ENCODE measurements around the gene HLA-DQB2. TPM values are rescaled to one million over a fixed set of nuclear protein-coding genes. Genes with fewer than 3 reads are reported as not detected.
A peak's percentile ranks its signal among the peaks of the same experiment; 100 is the strongest.

HLA-DQB2 gene
- total RNA-seq, 2 donors from 2014 or later, result 1.5 TPM; not detected in 1

DNA sequence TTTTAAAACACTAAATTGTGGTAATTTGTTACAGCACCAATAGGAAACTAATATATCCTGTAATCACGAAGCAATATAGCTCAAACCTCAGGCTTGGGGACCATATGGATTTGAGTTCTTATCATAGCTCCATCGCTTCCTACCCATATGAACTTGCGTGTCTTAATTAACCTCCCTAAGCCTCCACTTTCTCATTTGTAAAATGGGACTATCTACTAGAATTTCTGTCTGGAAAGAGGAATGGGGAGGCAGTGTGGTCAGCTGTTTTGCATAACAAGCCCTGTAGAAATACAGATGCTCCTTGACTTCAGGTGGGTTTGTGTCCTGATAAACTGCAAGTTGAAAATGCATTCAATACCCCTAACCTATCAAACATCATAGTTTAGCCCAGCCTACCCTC, 36.4 kb upstream of the HLA-DQB2 start:
- no peaks in the 10 kb centered on the region for H3K36me3 ChIP-seq
- H3K27me3 ChIP-seq (replicated peaks; ENCODE audit: insufficient read depth), result no peaks in the 10 kb centered on the region
- WGBS, result 80% methylated on average over 3 of the region's 3 CpGs
- no peak overlapping the region for H3K4me3 ChIP-seq
- intact Hi-C loops (cut with DNase I), result loop anchor here (5.0 to 10.0 kb wide), 3 partner anchors 105 to 555 kb away; no protein-coding TSS in a partner anchor
- TF ChIP-seq POLR2A (IDR thresholded peaks at IDR 0.05), result no peak
- TF ChIP-seq POLR2AphosphoS5 (IDR thresholded peaks at IDR 0.05), result no peak
- TF ChIP-seq, protein P1, sequence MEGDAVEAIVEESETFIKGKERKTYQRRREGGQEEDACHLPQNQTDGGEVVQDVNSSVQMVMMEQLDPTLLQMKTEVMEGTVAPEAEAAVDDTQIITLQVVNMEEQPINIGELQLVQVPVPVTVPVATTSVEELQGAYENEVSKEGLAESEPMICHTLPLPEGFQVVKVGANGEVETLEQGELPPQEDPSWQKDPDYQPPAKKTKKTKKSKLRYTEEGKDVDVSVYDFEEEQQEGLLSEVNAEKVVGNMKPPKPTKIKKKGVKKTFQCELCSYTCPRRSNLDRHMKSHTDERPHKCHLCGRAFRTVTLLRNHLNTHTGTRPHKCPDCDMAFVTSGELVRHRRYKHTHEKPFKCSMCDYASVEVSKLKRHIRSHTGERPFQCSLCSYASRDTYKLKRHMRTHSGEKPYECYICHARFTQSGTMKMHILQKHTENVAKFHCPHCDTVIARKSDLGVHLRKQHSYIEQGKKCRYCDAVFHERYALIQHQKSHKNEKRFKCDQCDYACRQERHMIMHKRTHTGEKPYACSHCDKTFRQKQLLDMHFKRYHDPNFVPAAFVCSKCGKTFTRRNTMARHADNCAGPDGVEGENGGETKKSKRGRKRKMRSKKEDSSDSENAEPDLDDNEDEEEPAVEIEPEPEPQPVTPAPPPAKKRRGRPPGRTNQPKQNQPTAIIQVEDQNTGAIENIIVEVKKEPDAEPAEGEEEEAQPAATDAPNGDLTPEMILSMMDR (IDR thresholded peaks at IDR 0.05), result no peak
- H3K27ac ChIP-seq, result no peak overlapping the region
- H3K4me1 ChIP-seq (replicated peaks), result no peaks in the 10 kb centered on the region
- no peaks in the 10 kb centered on the region for H3K9me3 ChIP-seq
- no peak for DNase-seq (ENCODE audit: low spot score)

DNA sequence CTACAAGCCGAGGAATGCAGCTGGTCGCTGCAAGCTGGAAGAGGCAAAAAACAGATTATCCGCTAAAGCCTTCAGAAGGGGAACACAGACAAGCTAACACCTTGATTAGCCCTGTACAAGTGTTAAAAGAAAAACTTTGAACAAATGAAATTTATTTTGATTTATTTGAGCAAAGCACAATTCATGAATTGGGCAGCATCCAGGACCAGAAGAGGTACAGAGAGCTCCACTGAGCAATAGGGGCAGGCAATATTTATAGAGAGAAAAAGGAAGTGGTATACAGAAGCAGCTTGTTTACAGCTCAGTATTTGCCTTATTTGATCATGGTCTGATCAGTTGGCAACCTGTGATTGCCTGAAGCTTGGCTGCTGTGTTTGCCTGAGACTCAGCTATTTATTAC, 35.8 kb upstream of the HLA-DQB2 start:
- no peak for DNase-seq (ENCODE audit: low spot score)
- Histone ChIP-seq H3K27me3 (replicated peaks; ENCODE audit: insufficient read depth) (no peaks in the 10 kb centered on the region), H3K4me3 (no peak overlapping the region), H3K4me1 (replicated peaks) (no peaks in the 10 kb centered on the region), H3K9me3 (no peaks in the 10 kb centered on the region), H3K27ac (no peak overlapping the region), H3K36me3 (no peaks in the 10 kb centered on the region)
- TF ChIP-seq, protein P1 (IDR thresholded peaks at IDR 0.05), result no peak
- TF ChIP-seq POLR2A (IDR thresholded peaks at IDR 0.05), result no peak
- TF ChIP-seq POLR2AphosphoS5 (IDR thresholded peaks at IDR 0.05), result no peak
- WGBS, result 95% methylated on average over 3 of the region's 3 CpGs
- intact Hi-C loops (cut with DNase I), result loop anchor here (5.0 to 10.0 kb wide), 3 partner anchors 104 to 554 kb away; no protein-coding TSS in a partner anchor

DNA sequence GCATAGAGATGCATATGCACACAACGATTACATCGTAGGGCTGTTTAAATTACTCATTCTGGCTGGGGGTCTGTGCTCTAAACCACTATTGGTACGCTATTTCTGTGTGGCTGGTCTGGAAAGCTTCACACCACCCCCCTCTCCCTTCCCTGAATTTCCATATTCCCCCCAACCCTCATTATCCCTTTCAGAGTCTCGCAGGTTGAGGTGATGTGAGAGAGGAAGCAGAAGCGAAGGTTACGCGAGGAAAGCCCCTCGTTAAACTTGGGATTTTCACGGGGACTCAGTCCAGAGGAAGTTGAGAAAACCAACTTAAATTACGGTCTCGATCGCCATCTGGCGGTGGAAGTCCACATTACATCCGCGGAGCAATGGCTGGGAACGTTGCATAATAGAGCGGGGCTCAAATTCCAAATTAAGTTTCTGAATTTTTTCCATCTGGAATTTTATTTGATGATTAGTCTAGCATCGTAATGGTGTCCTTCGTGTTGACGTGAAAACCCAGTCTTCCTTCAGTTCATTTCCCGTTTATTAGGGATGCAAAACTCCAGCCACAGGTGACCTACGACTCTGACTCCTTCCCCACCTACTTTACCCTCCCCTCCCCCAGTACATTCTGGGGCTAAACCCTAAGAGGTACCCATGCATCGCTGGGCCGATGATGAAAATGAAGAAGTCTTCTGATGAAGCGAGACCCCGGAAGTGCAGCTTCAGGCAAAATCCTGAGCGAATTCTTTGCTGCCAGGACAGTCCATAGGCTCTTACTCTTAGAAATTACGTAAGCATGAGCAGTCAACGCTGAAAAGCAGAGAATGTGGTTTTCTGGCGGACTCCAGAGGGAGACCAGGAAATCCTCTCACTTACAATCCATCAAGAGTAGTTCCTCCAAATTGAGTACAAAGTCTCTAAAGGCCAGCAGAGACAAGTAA, 33.8 kb upstream of the HLA-DQB2 start:
- intact Hi-C loops (cut with DNase I), result loop anchor here (5.0 to 10.0 kb wide), 3 partner anchors 102 to 552 kb away; no protein-coding TSS in a partner anchor
- Histone ChIP-seq H3K4me3 (no peak overlapping the region), H3K27me3 (replicated peaks; ENCODE audit: insufficient read depth) (no peaks in the 10 kb centered on the region), H3K9me3 (no peaks in the 10 kb centered on the region), H3K36me3 (no peaks in the 10 kb centered on the region), H3K27ac (no peak overlapping the region), H3K4me1 (replicated peaks) (no peaks in the 10 kb centered on the region)
- 12% methylated on average over 30 of the region's 30 CpGs for WGBS
- peak; percentile 58 for DNase-seq (ENCODE audit: low spot score)
- TF ChIP-seq POLR2AphosphoS5 (IDR thresholded peaks at IDR 0.05), result peak; percentile 55
- TF ChIP-seq POLR2A (IDR thresholded peaks at IDR 0.05), result no peak
- TF ChIP-seq, protein P1 (IDR thresholded peaks at IDR 0.05), result peak; percentile 85 to 94 (median 88)

DNA sequence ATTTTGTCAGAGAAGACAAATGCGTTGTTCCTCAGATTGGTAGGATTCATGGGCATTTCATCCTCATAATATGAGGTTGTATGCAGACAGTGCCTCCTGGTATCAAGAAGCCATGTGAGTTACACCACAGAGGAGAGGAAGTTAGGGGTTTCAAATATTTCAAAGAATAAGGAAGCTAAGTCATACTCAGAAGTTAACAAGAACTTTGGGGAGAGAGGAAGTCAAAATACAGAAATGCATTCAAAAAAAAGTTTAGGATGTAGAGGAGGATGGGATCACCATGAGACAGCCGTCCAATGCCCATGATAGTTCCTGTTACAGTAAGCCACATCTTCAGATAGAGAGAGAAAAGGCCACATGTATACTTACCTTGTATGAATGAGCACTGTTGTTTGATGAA, 31.2 kb upstream of the HLA-DQB2 start:
- H3K27me3 ChIP-seq (replicated peaks; ENCODE audit: insufficient read depth), result peaks cover 3% of the 10 kb centered on the region
- TF ChIP-seq, protein P1 (IDR thresholded peaks at IDR 0.05), result no peak
- TF ChIP-seq POLR2A (IDR thresholded peaks at IDR 0.05) (no peak), POLR2AphosphoS5 (IDR thresholded peaks at IDR 0.05) (no peak)
- H3K9me3 ChIP-seq, result no peaks in the 10 kb centered on the region
- 80% methylated on average over 2 of the region's 2 CpGs for WGBS
- no peaks in the 10 kb centered on the region for H3K36me3 ChIP-seq
- H3K4me3 ChIP-seq, result no peak overlapping the region
- intact Hi-C loops (cut with DNase I), result loop anchor here (5.0 to 10.0 kb wide), 3 partner anchors 100 to 550 kb away; no protein-coding TSS in a partner anchor
- H3K27ac ChIP-seq, result no peak overlapping the region
- DNase-seq (ENCODE audit: low spot score), result no peak
- H3K4me1 ChIP-seq (replicated peaks), result no peaks in the 10 kb centered on the region
